ENCODE results near the gene NCK1.
A peak's percentile ranks its signal among the peaks of the same experiment; 100 is the strongest.

Gene NCK1

DNA sequence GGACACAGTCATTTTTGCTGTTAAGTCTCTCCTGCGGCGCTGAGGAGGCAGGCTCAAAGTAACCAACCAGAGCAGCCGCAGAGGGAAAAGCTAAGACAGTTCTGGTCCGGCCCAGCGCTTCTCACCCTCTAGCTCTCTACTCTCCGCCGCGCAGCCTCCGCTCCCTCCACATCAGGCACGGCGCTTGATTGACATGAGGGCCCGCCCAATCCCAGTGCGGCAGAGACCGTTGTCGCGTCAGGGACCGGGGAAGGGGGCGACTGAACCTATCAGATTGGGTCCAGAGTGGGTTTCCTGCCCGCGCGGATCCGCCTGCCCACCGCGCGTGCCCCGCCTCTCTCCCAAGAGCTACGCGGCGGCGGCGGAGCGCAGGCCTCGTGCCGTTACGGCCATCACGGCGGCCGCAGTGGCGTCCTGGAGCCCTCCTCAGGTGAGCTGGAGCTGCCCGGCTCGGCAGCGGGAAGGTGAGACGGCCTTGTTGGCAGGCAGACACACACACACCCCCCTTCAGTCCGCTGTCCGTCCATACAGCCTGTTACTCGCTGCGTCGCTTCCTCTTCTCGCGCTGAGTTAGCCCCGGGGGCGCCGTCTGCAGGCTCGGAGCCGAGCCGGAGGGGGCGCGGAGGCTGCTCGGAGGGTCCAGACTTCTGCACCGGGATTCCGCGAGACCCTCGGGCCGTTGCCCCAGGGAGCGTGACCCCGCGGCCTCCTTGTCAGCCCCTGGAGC lies at the start of gene NCK1:
TSS of gene NCK1 (plus strand) at position 319 of the 727 bp plus-strand sequence. CDS start 65,794 bp downstream, outside the sequence.
- in situ Hi-C loops (cut with HindIII; ENCODE audit: low sequenced_read_pairs), result no loop called here
- peak; percentile 92 for DNase-seq (ENCODE audit: low read depth)
- peak within 1 kb of the TSS; percentile 70 for H3K4me3 ChIP-seq (ENCODE audit: low read depth, low read length)
- TF ChIP-seq, protein P1, sequence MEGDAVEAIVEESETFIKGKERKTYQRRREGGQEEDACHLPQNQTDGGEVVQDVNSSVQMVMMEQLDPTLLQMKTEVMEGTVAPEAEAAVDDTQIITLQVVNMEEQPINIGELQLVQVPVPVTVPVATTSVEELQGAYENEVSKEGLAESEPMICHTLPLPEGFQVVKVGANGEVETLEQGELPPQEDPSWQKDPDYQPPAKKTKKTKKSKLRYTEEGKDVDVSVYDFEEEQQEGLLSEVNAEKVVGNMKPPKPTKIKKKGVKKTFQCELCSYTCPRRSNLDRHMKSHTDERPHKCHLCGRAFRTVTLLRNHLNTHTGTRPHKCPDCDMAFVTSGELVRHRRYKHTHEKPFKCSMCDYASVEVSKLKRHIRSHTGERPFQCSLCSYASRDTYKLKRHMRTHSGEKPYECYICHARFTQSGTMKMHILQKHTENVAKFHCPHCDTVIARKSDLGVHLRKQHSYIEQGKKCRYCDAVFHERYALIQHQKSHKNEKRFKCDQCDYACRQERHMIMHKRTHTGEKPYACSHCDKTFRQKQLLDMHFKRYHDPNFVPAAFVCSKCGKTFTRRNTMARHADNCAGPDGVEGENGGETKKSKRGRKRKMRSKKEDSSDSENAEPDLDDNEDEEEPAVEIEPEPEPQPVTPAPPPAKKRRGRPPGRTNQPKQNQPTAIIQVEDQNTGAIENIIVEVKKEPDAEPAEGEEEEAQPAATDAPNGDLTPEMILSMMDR (IDR thresholded peaks at IDR 0.05; ENCODE audit: low read depth, low read length, missing control alignments), result peak; percentile 27

DNA sequence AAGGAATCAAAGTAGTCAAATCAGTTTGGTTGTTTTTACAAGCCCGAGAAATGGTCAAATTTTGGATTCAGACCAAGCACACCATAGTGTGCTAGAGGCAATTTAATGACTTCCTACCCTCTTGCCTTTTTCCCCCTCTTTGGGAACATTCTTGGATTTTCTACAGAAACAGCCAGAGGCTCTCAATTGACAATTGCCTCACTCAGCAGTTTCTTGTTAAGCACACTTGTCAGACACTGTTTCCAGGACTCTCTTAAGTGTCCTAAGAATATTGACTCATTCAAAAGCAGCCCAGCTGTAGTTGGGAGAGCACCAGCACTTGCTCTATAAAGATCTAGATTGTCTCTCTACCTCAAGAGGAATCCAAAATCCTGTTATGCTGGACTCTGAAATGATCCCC lies 44.6 kb upstream of the NCK1 start:
- in situ Hi-C loops (cut with HindIII; ENCODE audit: low sequenced_read_pairs), result no loop called here
- H3K4me3 ChIP-seq (ENCODE audit: low read depth, low read length), result no peak overlapping the region
- no peak for DNase-seq (ENCODE audit: low read depth)
- TF ChIP-seq, protein P1 (IDR thresholded peaks at IDR 0.05; ENCODE audit: low read depth, low read length, missing control alignments), result no peak

DNA sequence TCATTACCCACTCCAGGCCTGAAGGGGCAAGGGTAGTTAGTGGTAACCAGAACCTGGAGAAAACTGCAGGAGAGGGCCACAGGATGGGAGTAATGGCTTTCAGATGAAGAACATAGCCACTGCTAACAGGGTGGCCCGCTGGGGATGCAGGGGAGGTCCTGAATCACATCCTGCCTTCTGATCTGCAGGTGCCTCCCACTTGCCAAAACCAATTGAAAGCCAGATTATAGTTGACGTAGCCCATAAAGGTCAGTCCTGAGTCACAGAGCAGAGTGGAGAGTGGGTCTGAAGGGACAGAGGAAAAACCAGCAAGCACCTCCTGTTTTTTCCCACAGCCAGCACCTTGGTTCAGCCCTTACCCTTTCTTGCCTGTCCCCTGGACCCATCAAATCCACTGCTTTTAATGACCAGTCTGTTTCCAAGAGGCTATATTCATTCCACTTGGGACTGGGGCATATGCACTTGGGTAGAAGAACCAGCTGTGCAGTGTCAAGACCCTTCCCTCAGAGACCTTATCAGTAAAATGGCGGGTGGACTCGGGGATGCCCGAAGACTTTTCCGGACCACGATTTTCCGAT lies 43.7 kb upstream of the NCK1 start:
- no peak for DNase-seq (ENCODE audit: low read depth)
- peak overlapping the region; percentile 80 for H3K4me3 ChIP-seq (ENCODE audit: low read depth, low read length)
- TF ChIP-seq, protein P1 (IDR thresholded peaks at IDR 0.05; ENCODE audit: low read depth, low read length, missing control alignments), result no peak
- in situ Hi-C loops (cut with HindIII; ENCODE audit: low sequenced_read_pairs), result no loop called here

DNA sequence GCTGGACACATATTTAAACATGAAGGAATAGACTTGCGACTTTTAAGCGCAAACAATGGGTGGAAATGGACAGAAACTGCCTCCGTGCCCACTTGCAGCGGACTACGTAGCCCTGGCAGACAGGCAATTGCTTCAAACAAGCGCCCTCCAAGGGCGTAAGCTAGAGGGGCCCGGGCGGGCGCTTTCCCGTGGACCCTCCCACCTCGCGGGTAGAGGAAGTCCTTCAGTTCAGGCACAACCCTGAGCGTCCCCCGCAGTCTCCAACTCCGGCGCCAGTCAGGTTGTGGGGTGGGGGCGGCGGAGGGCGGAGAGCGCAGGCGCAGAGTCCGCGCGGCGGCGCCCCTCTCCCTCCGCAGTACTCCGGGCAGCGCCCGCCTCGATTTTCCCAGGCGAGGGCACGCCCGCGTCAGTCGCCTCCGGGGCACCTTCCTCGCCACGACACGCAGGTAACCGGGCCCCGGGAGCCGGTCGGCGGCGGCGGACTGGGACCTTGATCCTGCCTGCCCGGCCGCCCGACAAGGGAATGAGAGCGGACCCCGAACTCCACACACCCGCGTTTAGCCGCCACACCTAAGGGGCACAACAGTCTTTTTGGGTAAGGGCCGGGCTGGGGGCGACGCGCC lies 43.1 kb upstream of the NCK1 start, which contains the start of gene SLC35G2:
TSS of gene SLC35G2 (plus strand) at position 358 of the 623 bp plus-strand sequence. CDS start 35,335 bp downstream, outside the sequence.
- in situ Hi-C loops (cut with HindIII; ENCODE audit: low sequenced_read_pairs), result no loop called here
- DNase-seq (ENCODE audit: low read depth), result no peak
- peak within 1 kb of the TSS; percentile 80 for H3K4me3 ChIP-seq (ENCODE audit: low read depth, low read length)
- TF ChIP-seq, protein P1 (IDR thresholded peaks at IDR 0.05; ENCODE audit: low read depth, low read length, missing control alignments), result no peak

DNA sequence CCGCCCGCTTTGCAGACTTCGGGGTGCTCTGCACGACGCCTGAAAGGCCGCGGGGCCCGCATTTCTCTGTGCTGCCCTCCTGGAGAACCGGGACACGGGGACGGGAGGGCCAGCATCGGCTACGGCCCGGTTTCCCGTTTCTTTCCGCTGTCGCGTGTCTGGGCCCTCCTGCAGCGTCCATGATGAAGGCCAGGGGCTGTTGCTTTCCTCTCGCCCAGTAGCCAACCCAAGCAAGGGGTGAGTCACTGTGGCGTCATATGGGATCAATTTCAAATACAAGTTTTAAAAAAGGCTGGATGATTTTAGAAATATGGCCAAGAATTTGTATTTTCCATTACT lies 42.6 kb upstream of the NCK1 start:
- DNase-seq (ENCODE audit: low read depth), result peak; percentile 68
- in situ Hi-C loops (cut with HindIII; ENCODE audit: low sequenced_read_pairs), result no loop called here
- peak overlapping the region; percentile 80 for H3K4me3 ChIP-seq (ENCODE audit: low read depth, low read length)
- TF ChIP-seq, protein P1 (IDR thresholded peaks at IDR 0.05; ENCODE audit: low read depth, low read length, missing control alignments), result no peak

DNA sequence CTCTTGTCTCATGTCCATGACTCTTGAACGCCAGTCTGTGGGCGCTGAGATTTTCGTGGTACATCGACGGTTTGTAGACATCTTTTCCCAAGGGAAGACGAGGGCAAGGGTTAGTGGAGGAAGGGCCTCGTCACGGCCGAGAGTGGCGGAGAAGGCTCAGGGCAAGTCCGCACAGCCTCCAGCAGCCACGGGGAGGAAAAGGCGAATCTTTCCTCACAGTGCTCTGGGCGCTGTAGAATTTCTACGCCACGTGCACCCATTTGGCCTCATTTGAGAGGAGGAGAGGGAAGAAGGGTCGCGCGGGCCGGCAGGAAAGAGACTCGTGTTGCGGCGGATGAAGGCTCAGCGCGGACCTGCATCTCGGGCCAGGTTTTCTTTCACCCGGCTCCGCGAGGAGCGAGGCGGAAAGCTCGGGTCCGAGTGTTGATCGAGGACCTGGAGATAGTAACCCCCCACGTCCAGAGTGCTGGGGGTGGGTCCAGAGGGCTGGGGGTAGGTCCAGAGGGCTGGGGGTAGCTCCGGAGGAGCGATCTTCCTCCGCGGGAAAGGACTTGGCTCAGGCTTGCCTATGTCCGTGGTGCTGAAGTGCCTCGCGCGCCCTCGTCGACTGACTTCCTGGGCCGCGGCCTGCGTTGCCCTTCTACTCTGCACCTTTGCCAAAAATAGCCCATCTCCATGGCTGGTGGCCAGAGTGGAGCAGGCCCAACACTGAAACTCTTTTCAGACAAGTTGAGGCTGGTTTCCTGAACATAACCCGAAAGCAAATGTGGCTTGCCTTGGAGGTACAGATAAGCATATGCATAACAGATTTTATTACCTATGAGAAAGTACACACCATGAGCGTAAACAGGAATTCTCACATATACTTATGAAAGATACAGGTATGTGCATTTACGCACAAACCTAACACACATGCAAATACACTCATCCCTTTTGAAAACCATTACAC lies 42.0 kb upstream of the NCK1 start:
- no peak for DNase-seq (ENCODE audit: low read depth)
- TF ChIP-seq, protein P1 (IDR thresholded peaks at IDR 0.05; ENCODE audit: low read depth, low read length, missing control alignments), result no peak
- peak overlapping the region; percentile 80 for H3K4me3 ChIP-seq (ENCODE audit: low read depth, low read length)
- in situ Hi-C loops (cut with HindIII; ENCODE audit: low sequenced_read_pairs), result no loop called here
